Activated CD4-positive, alpha-beta T cell treated with anti-CD3 and anti-CD28 coated beads for 1 hour (primary cell): ENCODE results near the gene CHN2.

Experiments
- DNase-seq: peaks from one replicate; pipeline ENCODE4 v3.0.0-alpha.2; 2020

CHN2 gene

GRCh38 chr7:29229066-29229465, 34.5 kb downstream of the CHN2 start:
- DNase-seq: no peak

GRCh38 chr7:29229946-29230345, 35.4 kb downstream of the CHN2 start:
- DNase-seq: no peak

GRCh38 chr7:29230871-29231345, 36.3 kb downstream of the CHN2 start:
- DNase-seq: no peak

- no peak for DNase-seq
Measured at GRCh38 chr7:29231671-29232232, 37.2 kb downstream of the CHN2 start.

GRCh38 chr7:29234438-29234837, 39.9 kb downstream of the CHN2 start:
- no peak for DNase-seq

- DNase-seq: no peak
Measured at GRCh38 chr7:29236071-29236580, 41.6 kb downstream of the CHN2 start.

- DNase-seq: no peak
Measured at GRCh38 chr7:29236649-29237048, 42.1 kb downstream of the CHN2 start.

GRCh38 chr7:29237489-29237888, 42.9 kb downstream of the CHN2 start:
- no peak for DNase-seq

GRCh38 chr7:29239638-29240037, 45.1 kb downstream of the CHN2 start:
- no peak for DNase-seq

- no peak for DNase-seq
Measured at GRCh38 chr7:29242265-29242664, 47.7 kb downstream of the CHN2 start.

- DNase-seq: no peak
Measured at GRCh38 chr7:29243910-29244655, 49.5 kb downstream of the CHN2 start.

GRCh38 chr7:29247224-29247962, 52.8 kb downstream of the CHN2 start:
- no peak for DNase-seq

- no peak for DNase-seq
Measured at GRCh38 chr7:29247963-29248236, 53.3 kb downstream of the CHN2 start.

GRCh38 chr7:29248713-29249382, 54.3 kb downstream of the CHN2 start:
- no peak for DNase-seq

- no peak for DNase-seq
Measured at GRCh38 chr7:29249383-29249750, 54.8 kb downstream of the CHN2 start.

- no peak for DNase-seq
Measured at GRCh38 chr7:29249860-29250259, 55.3 kb downstream of the CHN2 start.

- no peak for DNase-seq
Measured at GRCh38 chr7:29253225-29253624, 58.6 kb downstream of the CHN2 start.

GRCh38 chr7:29254591-29254990, 60.0 kb downstream of the CHN2 start:
- no peak for DNase-seq

GRCh38 chr7:29255199-29255878, 60.8 kb downstream of the CHN2 start:
- DNase-seq: no peak

GRCh38 chr7:29255906-29256692, 61.5 kb downstream of the CHN2 start:
- DNase-seq: no peak

GRCh38 chr7:29256693-29257002, 62.1 kb downstream of the CHN2 start:
- no peak for DNase-seq

- DNase-seq: no peak
Measured at GRCh38 chr7:29258951-29259350, 64.4 kb downstream of the CHN2 start.
